Astrocyte of the cerebellum (primary cell): Measurements from ENCODE around the gene TBC1D8.

Experiments used
- DNase-seq: peaks from one replicate; pipeline ENCODE4 v3.0.0-alpha.2; 2011; ENCODE audit warnings: low read depth
- H3K4me3 ChIP-seq: 2 replicates; pipeline ENCODE4 v1.5.1; 2011; ENCODE audit warnings: mild to moderate bottlenecking, low read depth, low read length, moderate library complexity
- in situ Hi-C: cut with HindIII; loops from 2 replicates; pipeline ENCODE4 v1.10.0; 2017; ENCODE audit warnings: low sequenced_read_pairs
- TF ChIP-seq, protein P1 (sequence below): IDR thresholded peaks from 2 replicates; pipeline ENCODE4 v1.5.1; 2012; ENCODE audit warnings: low read length, low read depth, moderate library complexity, mild to moderate bottlenecking; ENCODE audit errors: missing control alignments

The TBC1D8 gene

DNA sequence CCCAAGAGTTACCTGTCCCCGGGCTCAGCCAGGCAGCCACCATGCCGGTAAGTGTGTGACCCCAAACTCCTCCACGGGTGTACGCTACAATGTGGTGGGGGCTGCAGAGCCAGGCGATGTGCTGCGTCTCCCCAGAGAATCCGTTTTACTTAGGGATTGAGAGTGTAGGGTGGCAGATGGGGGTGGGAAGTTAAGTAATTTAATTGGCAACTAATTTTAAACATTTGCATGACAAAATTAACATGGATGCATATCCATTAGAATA lies 175.7 kb downstream of the TBC1D8 start:
- TF ChIP-seq, protein P1, sequence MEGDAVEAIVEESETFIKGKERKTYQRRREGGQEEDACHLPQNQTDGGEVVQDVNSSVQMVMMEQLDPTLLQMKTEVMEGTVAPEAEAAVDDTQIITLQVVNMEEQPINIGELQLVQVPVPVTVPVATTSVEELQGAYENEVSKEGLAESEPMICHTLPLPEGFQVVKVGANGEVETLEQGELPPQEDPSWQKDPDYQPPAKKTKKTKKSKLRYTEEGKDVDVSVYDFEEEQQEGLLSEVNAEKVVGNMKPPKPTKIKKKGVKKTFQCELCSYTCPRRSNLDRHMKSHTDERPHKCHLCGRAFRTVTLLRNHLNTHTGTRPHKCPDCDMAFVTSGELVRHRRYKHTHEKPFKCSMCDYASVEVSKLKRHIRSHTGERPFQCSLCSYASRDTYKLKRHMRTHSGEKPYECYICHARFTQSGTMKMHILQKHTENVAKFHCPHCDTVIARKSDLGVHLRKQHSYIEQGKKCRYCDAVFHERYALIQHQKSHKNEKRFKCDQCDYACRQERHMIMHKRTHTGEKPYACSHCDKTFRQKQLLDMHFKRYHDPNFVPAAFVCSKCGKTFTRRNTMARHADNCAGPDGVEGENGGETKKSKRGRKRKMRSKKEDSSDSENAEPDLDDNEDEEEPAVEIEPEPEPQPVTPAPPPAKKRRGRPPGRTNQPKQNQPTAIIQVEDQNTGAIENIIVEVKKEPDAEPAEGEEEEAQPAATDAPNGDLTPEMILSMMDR: no peak
- no peak overlapping the region for H3K4me3 ChIP-seq
- in situ Hi-C loops: no loop called here
- DNase-seq: no peak

DNA sequence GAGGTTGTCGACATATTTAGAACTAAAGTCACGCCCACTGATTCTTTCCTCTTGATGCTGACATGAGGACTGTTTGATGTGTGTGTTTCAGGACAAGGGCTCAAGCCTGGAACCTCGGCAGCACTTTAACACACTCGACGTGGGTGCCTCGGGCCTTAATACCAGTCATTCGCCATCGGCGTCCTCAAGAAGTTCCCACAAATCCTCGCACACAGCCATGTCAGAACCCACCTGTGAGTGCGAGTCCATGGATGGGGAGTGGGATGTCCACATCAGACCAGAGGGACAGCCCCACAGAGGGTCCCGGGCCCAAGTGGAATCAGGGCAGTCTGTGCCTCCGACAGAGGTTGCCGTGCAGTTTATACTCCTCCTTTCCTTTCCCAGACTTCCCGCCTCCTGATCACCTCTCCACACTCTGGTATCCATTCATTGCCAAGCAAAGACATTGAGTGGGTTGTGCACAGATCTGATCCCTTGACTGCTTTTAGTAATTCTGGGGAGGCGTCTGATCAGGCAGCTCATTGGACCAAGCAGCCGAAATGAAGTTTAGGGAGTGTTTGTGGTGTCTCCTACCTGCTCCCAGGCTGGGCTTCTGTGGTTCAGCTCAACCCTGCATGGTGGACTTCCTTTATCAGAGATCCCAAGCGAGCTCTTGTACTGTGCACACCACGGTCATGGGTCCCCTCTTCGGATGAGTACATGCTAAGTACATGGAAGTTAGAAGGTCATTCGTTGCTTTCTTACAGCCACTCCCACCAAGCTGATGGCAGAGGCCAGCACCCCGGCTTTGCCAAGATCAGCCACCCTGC lies 176.3 kb downstream of the TBC1D8 start:
- H3K4me3 ChIP-seq: no peak overlapping the region
- in situ Hi-C loops: no loop called here
- DNase-seq: no peak
- TF ChIP-seq, protein P1: no peak

DNA sequence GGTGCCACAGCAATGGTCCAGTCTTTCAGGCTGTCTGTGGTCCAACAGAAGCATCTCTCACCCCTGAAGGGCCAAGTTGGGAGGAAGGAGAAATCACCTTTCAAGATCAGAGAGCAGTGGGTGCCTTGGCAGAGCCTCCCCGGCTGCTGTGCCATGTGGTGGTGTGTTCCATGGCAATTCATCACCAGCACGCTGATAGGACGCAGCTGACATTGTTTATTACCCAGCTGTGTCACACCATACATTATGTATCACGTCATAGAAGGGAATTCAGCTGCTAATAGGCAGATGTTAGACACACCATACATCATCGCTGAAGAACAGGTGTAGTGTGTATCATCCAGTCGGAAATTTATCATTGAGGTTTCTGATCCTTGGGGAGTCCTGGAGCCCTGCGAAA lies 178.7 kb downstream of the TBC1D8 start:
- DNase-seq: no peak
- no peak overlapping the region for H3K4me3 ChIP-seq
- in situ Hi-C loops: no loop called here
- TF ChIP-seq, protein P1: no peak

DNA sequence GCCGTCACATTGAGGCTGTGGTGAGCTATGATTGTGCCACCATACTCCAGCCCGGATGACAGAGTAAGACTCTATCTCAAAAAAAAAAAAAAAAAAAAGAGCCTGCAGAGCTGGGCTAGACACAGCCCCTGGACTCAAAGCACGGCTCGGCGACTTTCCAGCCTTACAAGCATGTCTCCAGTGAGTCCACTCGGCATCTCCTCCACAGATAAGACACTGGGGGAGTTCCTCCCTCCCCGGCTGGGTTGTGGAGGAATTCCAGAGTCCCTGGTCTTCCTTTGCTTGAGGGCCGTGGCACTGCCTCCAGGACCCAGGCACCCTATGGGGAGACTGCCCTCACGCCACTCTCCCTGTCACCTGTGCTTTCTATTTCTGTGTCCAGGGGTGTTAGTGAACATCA lies 180.0 kb downstream of the TBC1D8 start:
- TF ChIP-seq, protein P1: no peak
- in situ Hi-C loops: no loop called here
- H3K4me3 ChIP-seq: no peak overlapping the region
- DNase-seq: no peak

DNA sequence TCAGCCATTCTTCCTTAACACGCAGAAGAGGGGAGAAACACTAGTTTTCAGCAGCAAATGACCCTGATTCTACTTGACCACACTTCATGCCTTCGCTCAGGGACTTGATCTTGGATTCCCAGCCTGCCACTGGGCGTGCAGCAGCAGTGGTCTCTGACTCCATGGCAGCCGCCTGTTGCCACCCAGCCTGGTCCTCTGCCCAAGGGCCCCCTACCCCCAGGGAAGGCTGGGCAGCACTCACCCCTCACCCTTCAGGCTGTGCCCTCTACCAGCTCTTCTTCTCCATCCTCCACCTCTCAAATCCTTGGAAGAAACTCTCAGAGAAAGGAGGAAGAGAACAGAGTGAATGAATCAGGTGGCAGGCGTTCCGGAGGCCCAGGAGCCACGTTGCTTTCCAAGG lies 181.2 kb downstream of the TBC1D8 start:
- in situ Hi-C loops: no loop called here
- TF ChIP-seq, protein P1: no peak
- H3K4me3 ChIP-seq: no peak overlapping the region
- DNase-seq: no peak

DNA sequence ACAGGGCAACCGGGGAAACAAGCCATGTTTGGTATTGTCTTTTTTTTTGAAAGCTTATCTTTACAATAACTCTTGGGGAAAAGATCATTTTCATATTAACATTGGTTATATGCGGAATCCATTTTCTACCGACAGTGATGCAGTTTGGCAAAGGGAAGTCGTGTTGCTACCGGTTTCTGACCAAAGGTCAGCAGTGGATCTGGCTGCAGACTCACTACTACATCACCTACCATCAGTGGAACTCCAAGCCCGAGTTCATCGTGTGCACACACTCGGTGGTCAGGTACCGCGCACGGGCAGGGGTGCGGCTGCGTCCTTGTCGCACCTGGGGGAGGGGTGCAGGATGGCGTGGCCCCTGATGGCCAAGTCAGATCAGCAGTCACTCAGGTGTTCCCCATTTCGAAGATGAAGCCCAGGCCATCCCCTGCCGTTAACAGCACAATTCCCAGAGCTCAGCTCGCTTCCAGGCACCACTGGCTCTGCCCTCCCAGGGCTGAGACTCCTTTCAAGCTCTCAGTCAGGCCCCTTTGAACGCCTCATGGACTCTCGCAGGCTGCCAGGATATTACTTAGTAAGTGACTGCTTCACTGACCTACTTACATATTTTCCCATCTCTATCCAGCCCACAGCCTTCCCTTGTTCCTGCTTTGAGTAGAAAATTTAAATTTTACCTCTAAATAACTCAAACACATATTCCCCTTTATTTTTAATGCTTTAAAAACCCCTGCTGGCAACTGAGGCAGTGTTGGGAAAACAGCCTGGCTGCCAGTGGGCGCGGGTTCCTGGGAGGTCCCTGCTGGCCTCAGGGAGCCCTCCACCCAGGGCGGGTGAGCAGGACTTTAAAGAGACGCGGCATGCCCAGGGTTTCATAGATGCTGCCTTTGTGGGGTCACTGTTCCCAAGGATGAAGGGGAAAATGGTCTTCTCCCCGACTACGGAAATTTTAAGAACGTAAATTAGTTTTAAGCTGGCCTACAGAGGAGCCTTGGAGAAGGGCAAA lies 182.7 kb downstream of the TBC1D8 start:
- TF ChIP-seq, protein P1: no peak
- no peak overlapping the region for H3K4me3 ChIP-seq
- DNase-seq: no peak
- in situ Hi-C loops: no loop called here
